HG03280 (cell line): ENCODE results near the gene VPS37B.
A peak's percentile ranks its signal among the peaks of the same experiment; 100 is the strongest.
"Not testable (repeated sequence)": the region's sequence is repeated elsewhere in the genome, so short reads cannot be mapped to it uniquely, and the experiment has no call there.

Source experiments
- ATAC-seq: cut with Tn5 transposase; IDR thresholded peaks from one replicate; pipeline ENCODE4 v1.9.1; 2021; ENCODE audit warnings: mild to moderate bottlenecking, moderate library complexity; ENCODE audit not compliant: unreplicated experiment

Gene VPS37B

DNA sequence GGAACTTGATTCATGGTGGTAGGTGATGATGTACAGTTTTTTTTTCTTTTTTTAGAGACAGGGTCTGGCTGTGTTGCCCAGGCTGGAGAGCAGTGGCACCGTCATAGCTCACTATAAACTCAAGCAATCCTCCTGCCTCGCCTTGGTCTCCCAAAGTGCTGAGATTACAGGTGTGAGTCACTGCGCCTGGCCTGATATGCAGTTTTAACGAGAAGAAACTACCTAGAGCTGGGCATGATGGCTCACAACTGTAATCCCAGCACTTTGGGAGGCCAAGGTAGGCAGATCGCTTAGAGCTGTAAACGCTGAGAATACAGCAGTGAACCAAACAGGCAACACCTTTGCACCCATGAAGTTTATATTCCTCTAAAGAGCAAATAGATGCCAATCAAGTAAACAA lies 13.0 kb upstream of the VPS37B start:
- no peak for ATAC-seq

DNA sequence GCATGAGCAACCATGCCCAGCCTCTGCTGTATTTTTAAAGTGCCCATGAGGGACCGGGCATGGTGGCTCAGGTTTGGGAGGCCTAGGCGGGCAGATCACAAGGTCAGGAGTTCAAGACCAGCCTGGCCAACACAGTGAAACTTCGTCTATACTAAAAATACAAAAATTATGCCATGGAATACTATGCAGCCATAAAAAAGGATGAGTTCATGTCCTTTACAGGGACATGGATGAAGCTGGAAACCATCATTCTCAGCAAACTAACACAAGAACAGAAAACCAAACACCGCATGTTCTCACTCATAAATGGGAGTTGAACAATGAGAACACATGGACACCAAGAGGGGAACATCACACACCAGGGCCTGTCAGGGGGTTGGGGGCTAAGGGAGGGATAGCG lies 9.3 kb upstream of the VPS37B start:
- not testable (repeated sequence) for ATAC-seq

DNA sequence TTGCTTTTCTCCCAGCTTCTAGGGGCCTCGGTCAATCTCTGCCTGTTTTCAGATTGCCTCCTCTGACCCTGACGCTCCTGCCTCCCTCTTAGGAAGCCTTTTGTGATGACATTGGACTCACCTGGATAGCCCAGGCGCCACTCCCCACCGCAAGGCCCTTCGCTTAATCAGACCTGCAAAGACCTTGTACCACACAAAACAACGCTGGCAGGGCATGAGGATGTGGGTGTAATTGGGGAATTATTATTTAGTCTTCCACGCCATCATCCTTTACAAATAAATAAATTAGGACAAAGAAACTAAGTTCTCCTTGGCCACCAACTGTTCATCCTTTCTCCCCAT lies 7.7 kb upstream of the VPS37B start:
- ATAC-seq = no peak

DNA sequence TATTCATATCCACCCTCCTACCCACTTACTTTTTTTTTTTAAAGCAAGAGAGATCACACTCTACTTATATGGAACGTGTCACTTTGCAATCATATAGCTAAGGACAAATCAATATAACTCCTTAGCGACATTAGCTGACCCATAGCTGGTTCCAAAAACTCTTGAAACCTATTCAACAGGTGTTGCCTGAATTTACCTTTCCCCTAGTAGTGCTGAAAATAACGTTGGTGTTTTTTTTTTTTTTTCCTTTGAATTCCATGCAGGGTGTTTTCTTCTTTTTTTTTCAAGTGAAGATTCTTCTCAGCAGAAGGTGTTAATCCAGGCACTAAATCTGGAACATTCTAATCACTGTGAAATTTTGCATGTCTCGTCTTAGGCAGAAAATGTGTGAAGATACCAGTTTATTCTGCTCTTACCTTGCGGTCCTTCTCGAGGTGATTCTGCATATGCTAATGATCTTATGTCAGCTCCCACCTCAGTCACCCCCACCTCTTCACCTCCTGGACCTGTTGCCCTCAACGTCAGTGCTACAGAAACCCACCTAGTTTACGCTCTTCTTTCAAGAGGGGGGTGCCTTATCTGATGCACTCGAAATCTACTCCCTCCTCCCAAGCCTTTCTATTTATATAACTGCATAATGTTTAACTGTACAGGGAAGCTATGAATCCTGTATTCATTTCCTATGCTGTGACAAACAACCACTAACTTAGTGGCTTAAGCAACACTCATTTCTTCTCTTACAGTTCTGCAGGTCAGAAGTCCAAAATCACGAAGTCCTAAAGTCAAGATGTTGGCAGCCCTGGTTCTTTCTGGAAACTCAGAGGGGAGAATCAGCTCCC lies 7.1 kb upstream of the VPS37B start:
- no peak for ATAC-seq

- ATAC-seq = no peak
These were observed 4.0 kb upstream of the VPS37B start for GRCh38 chr12:122899887-122900286.

GRCh38 chr12:122896662-122897061 lies 738 bp upstream of the VPS37B start:
- ATAC-seq = no peak

DNA sequence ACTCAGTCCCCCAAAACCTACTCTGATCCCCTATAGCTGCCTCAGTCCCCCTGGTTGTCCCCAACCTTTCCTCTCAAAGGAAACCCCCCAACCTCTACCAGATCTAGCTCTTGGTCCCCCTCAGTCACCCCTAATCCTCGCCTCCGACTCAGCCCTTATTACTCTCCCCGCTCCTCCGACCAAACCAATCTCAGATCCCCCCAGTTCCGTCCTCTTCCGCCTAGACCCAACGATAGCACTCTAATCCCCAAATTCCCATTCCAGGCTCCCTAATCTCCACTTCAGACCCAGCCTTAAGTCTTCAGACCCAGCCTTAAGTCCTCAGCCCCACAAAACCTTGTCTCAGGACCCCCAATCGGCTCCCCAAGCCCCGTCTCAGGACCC lies 612 bp downstream of the VPS37B start:
- ATAC-seq = no peak

GRCh38 chr12:122894193-122895121 lies 1.5 kb downstream of the VPS37B start:
- no peak for ATAC-seq

- no peak for ATAC-seq
These were observed 2.4 kb downstream of the VPS37B start for GRCh38 chr12:122893208-122894153.

GRCh38 chr12:122892724-122893123 lies 3.2 kb downstream of the VPS37B start:
- ATAC-seq = not testable (repeated sequence)

- ATAC-seq = no peak
These were observed 4.0 kb downstream of the VPS37B start for GRCh38 chr12:122891661-122892525.

DNA sequence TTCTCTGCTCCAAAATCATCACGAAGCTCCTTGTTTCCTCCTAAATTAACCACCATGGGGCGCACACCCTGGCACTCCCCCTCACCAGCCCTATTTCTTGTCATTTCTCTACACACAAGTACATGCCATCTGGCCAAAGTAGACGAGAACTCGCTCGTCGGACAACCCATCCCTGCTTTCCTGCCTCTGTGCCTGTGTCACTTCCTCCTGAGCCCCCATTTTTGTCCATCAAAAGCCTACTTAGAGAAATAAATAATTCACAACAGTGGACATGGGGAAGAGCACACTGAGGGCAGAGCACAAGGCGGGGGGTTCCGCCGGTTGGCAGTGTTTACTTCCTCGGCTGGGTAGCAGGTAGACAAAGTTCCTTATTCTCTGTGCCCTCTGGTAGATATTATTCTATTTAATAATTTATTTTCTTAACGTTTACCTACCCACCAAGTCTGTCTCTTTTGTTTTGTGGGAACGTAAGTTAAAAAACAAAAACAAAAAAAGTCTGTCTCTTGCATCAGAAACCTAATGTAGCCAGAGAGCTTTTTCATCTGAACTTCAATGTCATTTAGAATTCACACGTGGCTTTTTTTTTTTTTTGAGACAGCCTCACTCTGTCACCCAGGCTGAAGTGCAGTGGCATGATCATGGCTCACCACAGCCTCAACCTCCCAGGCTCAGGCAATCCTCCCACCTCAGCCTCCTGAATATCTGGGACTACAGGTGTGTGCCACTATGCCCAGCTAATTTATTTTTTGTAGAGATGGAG lies 6.0 kb downstream of the VPS37B start:
- no peak for ATAC-seq

GRCh38 chr12:122888232-122888752 lies 7.6 kb downstream of the VPS37B start:
- ATAC-seq = peak; percentile 52

DNA sequence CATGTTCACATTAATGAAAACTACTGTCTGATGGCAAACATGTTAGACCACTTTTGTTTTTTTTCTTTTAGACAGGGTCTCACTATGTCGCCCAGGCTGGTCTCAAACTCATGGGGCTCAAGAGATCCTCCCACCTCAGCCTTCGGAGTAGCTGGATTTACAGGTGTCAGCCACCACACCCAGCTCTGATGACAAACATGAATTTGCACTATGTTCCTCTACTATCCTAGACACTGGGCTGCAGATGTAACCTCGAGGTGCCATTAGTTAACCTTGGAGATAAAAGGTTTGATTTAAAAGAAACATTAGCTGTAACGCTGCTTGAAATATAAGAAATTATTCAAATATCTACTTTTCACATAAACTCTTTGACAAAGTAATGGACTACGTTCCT lies 8.1 kb downstream of the VPS37B start:
- ATAC-seq = peak; percentile 22

- peak; percentile 65 for ATAC-seq
These were observed 8.8 kb downstream of the VPS37B start for GRCh38 chr12:122886851-122887818.

DNA sequence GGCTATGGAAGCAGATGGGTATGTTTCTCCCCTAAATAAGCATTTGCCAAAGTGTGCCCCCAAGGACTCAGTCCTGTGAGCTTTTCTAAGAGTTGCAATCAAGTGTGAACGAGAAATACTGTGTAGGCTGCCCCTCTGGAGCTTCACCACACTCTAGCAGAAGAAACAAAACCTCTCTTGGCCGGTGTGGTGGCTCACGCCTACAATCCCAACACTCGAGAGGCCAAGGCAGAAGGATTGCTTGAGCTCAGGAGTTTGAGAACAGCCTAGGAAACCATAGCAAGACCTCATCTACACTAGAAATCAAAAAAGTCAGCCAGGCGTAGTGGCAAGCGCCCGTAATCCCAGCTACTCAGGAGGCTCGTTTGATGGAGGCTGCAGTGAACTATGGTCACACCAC lies 9.8 kb downstream of the VPS37B start:
- no peak for ATAC-seq

DNA sequence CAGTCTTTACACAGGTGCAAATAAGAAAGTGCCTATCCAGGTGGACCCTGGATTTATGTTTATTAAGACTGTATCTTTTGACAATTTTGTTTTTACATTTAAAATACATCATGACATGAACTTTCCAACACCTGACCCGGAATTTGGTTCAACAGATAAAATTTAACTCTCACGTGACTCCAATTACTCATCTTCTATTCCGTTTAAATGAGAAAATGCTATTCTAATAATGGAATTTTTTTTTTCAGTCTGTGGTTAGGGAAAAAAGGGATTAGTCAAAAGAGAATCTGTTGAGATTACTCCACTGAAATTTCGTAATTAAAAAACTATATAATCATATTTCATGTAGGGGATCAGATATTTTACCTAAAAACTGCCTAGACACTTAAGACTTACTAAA lies 11.1 kb downstream of the VPS37B start:
- no peak for ATAC-seq
